Gastrocnemius medialis (tissue), 4 donors: ENCODE measurements around the gene NOL4L. TPM values are rescaled to one million over a fixed set of nuclear protein-coding genes. Genes with fewer than 3 reads are reported as not detected.

Experiments used
- ATAC-seq, 2 donors: fragments of 150-250 bp; one replicate each; pipeline ENCODE4 v1.9.1; 2016
- DNase-seq, 2 donors: peaks; one replicate each; pipeline ENCODE4 v3.0.0-alpha.2; 2019
- H3K27ac ChIP-seq, 4 donors: fragments of 200-600 bp; sonication (generic); 1 replicate in 1 of 4; 2 replicates in 3 of 4; pipeline ENCODE4 v1.5.1; 2016 to 2018; ENCODE audit warnings: mild to moderate bottlenecking in 2 of 4, moderate library complexity in 1 of 4
- H3K27me3 ChIP-seq, 3 donors: fragments of 200-600 bp; sonication (generic) in 2 of 3; 1 replicate in 1 of 3; 2 replicates in 2 of 3; pipeline versions ENCODE4 v1.5.1 to v1.6.0; 2016 to 2019; ENCODE audit warnings: mild to moderate bottlenecking in 1 of 3, moderate library complexity in 1 of 3
- H3K36me3 ChIP-seq, 2 donors: fragments of 200-600 bp; sonication (generic) in 1 of 2; one replicate each; pipeline ENCODE4 v1.5.1; 2017 to 2018
- H3K4me1 ChIP-seq, 2 donors: fragments of 200-600 bp; sonication (generic) in 1 of 2; one replicate each; pipeline ENCODE4 v1.5.1; 2016 to 2017; ENCODE audit warnings: mild to moderate bottlenecking in 2 of 2
- H3K4me3 ChIP-seq, 4 donors: fragments of 200-600 bp; sonication (generic) in 3 of 4; 1 replicate in 1 of 4; 2 replicates in 3 of 4; pipeline ENCODE4 v1.5.1; 2016 to 2019; ENCODE audit warnings: mild to moderate bottlenecking in 2 of 4
- H3K9me3 ChIP-seq, 3 donors: fragments of 200-600 bp; sonication (generic) in 2 of 3; 1 replicate in 1 of 3; 2 replicates in 2 of 3; pipeline ENCODE4 v1.5.1; 2016 to 2019
- POLR2A ChIP-seq, 2 donors: fragments of 450-650 bp; IDR thresholded peaks; one replicate each; pipeline ENCODE4 v1.6.1; 2017; ENCODE audit warnings: antibody characterized with exemption in 2 of 2, mild to moderate bottlenecking in 2 of 2, moderate library complexity in 2 of 2
- in situ Hi-C, 4 donors: fragments of 200-750 bp; cut with MboI; loops; one replicate each; pipeline versions ENCODE4 v1.15.0 to v1.8.0; 2017; ENCODE audit warnings: low sequenced_read_pairs in 4 of 4
- intact Hi-C: fragments of 100-400 bp; cut with DNase I; formaldehyde crosslinking; loops from one replicate; pipeline ENCODE4 v1.15.1; 2023; ENCODE audit warnings: low total_unique reads
- total RNA-seq, 4 donors: library from RNA; depleted of rRNA; stranded (reverse); fragments of >200 nt; gene quantifications; one replicate each; pipeline versions ENCODE4 v1.1.0 to v1.2.3, GENCODE V29; 2016
- TF ChIP-seq, protein P1 (sequence below), 5 experiments: fragments of 450-650 bp in 3 of 5; fragments of 200-600 bp in 2 of 5; sonication (generic) in 2 of 5; IDR thresholded peaks in 4 of 5; conservative IDR thresholded peaks in 1 of 5; 1 replicate in 4 of 5; 2 replicates in 1 of 5; pipeline ENCODE4 v1.5.1; 2016 to 2019; ENCODE audit warnings: antibody characterized with exemption in 5 of 5, mild to moderate bottlenecking in 3 of 5, moderate library complexity in 3 of 5

NOL4L gene
- total RNA-seq, 4 donors from 2014 or later, result 1.4 to 1.9 (median 1.7) TPM

DNA sequence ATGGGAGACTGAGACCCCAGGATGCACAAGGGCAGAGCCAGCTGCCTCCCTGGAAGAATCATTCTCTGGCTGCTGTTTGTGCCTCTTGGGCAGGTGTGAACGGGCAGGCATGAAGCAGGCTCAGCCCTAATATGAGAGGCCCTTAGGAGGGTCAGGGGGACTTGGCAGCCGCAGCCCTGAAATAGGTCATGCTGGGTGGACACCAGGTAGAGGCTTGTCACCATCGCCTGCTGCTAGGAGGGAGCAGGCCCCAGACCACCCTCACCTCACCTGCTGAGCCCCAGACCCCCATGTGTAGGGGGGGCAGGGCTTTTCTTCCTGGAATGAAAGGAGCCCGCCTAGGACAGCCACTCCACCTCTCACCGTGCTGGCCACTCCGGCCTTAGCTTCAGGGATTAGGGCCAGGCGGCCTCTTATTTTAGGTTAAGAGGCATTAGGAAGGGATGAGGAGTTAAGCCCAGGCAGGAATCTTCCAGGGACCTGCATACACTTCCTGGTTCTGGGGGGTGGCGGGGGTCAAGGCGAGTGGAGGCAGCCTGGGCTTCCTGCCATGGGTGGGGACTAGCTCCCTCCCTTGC lies 134.6 kb downstream of the NOL4L start:
- in situ Hi-C loops, result no loop called here
- TF ChIP-seq, protein P1, sequence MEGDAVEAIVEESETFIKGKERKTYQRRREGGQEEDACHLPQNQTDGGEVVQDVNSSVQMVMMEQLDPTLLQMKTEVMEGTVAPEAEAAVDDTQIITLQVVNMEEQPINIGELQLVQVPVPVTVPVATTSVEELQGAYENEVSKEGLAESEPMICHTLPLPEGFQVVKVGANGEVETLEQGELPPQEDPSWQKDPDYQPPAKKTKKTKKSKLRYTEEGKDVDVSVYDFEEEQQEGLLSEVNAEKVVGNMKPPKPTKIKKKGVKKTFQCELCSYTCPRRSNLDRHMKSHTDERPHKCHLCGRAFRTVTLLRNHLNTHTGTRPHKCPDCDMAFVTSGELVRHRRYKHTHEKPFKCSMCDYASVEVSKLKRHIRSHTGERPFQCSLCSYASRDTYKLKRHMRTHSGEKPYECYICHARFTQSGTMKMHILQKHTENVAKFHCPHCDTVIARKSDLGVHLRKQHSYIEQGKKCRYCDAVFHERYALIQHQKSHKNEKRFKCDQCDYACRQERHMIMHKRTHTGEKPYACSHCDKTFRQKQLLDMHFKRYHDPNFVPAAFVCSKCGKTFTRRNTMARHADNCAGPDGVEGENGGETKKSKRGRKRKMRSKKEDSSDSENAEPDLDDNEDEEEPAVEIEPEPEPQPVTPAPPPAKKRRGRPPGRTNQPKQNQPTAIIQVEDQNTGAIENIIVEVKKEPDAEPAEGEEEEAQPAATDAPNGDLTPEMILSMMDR (IDR thresholded peaks at IDR 0.05 in 4 of 5, conservative IDR thresholded peaks at IDR 0.05 in 1 of 5), result no peak
- TF ChIP-seq POLR2A (IDR thresholded peaks at IDR 0.05), result no peak
- H3K27ac ChIP-seq, result no peak overlapping the region
- no peaks in the 10 kb centered on the region for H3K9me3 ChIP-seq
- H3K36me3 ChIP-seq, result peaks cover 0 to 7% of the 10 kb centered on the region in 2 donors
- ATAC-seq (no peak), DNase-seq (no peak)
- H3K27me3 ChIP-seq, result no peaks in the 10 kb centered on the region
- H3K4me1 ChIP-seq, result peaks cover 11 to 15% of the 10 kb centered on the region in 2 donors
- intact Hi-C loops, result no loop called here
- no peak overlapping the region for H3K4me3 ChIP-seq

DNA sequence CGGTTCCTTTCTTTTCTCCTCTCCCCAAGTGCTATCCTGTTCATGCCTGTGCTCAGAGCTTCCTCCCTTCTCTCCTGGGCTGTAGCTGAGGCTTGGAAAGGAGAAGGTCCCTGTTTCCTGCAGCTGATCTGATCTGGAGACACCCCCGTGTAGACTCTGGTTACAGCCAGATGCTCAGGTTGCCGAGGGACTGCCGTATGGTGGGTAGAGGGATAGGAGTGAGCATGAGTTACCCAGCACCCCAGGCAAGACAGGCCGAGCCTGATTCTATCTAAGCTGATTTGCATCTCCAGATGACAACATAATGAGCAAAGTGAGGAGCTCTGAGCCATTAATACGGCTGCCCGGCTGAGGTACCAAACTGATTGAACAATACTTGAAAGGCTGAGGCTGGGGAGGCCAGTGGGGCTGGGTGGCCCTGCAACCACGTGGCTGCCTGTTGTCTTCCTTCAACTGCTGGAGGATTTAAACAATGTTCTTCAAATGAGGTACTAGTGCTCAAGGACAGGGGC lies 135.2 kb downstream of the NOL4L start:
- ATAC-seq (no peak), DNase-seq (no peak)
- no peak overlapping the region for H3K4me3 ChIP-seq
- H3K4me1 ChIP-seq, result peaks cover 11 to 15% of the 10 kb centered on the region in 2 donors
- no peaks in the 10 kb centered on the region for H3K9me3 ChIP-seq
- in situ Hi-C loops, result no loop called here
- peaks cover 0 to 7% of the 10 kb centered on the region in 2 donors for H3K36me3 ChIP-seq
- no peaks in the 10 kb centered on the region for H3K27me3 ChIP-seq
- TF ChIP-seq POLR2A (IDR thresholded peaks at IDR 0.05), result no peak
- intact Hi-C loops, result no loop called here
- H3K27ac ChIP-seq, result peak overlapping the region in 1 of 4 donors; percentile 27

DNA sequence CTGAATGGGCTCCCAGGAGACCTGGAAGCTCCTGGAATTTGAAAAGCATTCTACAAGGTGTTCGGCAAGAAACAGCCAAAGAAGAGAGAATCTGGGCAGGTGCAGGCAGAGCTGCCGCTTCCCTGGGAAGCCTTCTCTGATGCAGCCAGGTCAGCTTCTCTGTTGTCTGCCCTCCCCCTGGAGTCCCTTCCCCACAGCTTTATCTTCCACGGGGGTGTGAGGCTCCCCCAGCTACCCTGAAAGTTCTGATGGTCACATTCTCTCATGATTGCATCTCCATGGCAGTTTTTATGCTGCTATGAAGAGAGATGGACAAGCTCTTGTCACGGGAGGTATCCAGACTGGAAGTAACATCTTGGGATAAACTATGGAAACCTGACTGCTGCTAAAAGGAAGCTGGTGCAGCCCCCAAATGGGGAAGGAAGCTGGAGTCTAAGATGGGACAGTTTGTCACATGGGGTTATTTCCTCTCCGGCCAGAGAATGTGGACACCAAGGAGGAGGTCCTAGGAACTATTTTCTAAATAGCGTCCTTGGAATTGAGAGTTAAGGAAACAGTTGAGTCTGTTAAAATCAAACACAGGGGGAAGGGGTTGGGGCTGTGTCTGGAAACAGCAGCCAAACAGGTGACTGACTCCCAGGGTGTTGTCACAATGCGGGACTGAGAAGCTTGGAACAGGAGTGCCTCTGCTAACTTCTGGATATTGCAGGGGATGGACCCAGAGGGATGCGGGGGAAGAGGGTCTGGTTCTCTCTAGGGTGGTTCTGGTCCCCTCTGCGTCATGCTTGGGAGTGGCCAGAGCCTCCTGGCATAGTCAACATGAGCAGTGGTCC lies 135.9 kb downstream of the NOL4L start:
- H3K27ac ChIP-seq, result peak overlapping the region in 1 of 4 donors; percentile 27
- in situ Hi-C loops (no loop called here), intact Hi-C loops (no loop called here)
- no peak for DNase-seq
- H3K27me3 ChIP-seq, result no peaks in the 10 kb centered on the region
- peaks cover 0 to 7% of the 10 kb centered on the region in 2 donors for H3K36me3 ChIP-seq
- ATAC-seq, result no peak
- no peak for TF ChIP-seq POLR2A (IDR thresholded peaks at IDR 0.05)
- TF ChIP-seq, protein P1 (IDR thresholded peaks at IDR 0.05 in 4 of 5, conservative IDR thresholded peaks at IDR 0.05 in 1 of 5), result no peak
- H3K4me3 ChIP-seq, result no peak overlapping the region
- peaks cover 11 to 15% of the 10 kb centered on the region in 2 donors for H3K4me1 ChIP-seq
- H3K9me3 ChIP-seq, result no peaks in the 10 kb centered on the region

DNA sequence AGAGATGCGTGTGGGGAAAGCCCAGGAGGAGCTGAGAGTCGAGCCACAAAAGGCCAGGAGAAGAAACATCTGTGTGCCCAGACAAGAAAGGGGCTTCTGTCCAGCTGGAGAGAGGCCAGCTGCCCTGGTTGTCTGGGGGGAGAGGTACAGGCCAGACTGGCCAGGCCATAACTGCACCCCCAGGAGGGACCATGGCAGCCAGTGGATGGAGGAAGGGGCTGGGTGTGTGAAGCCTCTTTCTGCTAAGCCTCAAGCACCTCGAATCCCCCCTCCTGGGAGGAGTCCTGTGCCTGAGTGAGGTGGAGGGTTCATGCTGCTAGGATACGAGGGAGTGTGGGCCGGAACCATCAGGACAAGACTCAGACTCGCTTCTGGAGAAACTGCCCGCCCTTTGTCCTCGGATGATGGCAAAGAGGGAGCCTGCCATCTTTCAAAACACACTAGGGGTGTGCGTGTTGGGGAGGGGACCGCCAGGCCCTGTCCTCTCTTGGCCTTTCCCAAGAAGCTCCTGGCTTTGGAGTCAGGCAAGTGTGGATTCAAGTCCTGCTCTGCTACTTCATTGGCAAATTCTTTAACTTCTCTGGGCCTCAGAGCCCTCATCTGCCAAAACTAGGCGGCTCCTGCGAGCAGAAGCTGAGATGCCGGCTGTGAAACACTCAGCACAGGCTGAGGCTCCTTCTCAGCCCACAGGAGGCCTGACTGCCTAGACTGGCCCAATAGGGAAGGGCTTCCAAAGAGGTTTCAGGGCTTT lies 136.7 kb downstream of the NOL4L start:
- TF ChIP-seq, protein P1 (IDR thresholded peaks at IDR 0.05 in 4 of 5, conservative IDR thresholded peaks at IDR 0.05 in 1 of 5), result no peak
- TF ChIP-seq POLR2A (IDR thresholded peaks at IDR 0.05), result no peak
- H3K36me3 ChIP-seq, result peaks cover 0 to 7% of the 10 kb centered on the region in 2 donors
- no peaks in the 10 kb centered on the region for H3K9me3 ChIP-seq
- H3K4me3 ChIP-seq, result no peak overlapping the region
- no peak for ATAC-seq
- no peaks in the 10 kb centered on the region for H3K27me3 ChIP-seq
- DNase-seq, result no peak
- in situ Hi-C loops, result no loop called here
- no peak overlapping the region for H3K27ac ChIP-seq
- intact Hi-C loops, result no loop called here
- H3K4me1 ChIP-seq, result peaks cover 11 to 15% of the 10 kb centered on the region in 2 donors
